Common myeloid progenitor, CD34-positive (primary cell): ENCODE data around the gene MORN1.

ENCODE experiments used
- CTCF ChIA-PET: fragments of 350-600 bp; sonication (Branson Sonifier 250); formaldehyde crosslinking; loops from one replicate; lab custom pipeline; 2021; ENCODE audit warnings: antibody characterized with exemption; lab: Charles Lee
- POLR2A ChIA-PET: fragments of 350-600 bp; sonication (Branson Sonifier 250); formaldehyde crosslinking; loops from one replicate; lab custom pipeline; 2021; ENCODE audit warnings: antibody characterized with exemption; lab: Charles Lee
- DNase-seq, 3 donors: peaks; one replicate each; pipeline versions ENCODE4 v3.0.0 to v3.0.0-alpha.2; 2013
- H3K27ac ChIP-seq, 2 experiments: 1 replicate in 1 of 2; 2 replicates in 1 of 2; pipeline ENCODE4 v1.7.0; 2013; ENCODE audit warnings: inconsistent platforms in 2 of 2, low read length in 2 of 2, mild to moderate bottlenecking in 2 of 2, low read depth in 1 of 2, moderate library complexity in 1 of 2; ENCODE audit not compliant: severe bottlenecking in 2 of 2, insufficient read depth in 1 of 2, poor library complexity in 1 of 2
- H3K27me3 ChIP-seq, 5 experiments: replicated peaks in 2 of 5; 1 replicate in 3 of 5; 2 replicates in 2 of 5; pipeline versions ENCODE4 v1.6.1 to v1.7.0; 2013; ENCODE audit warnings: low read length in 4 of 5, mild to moderate bottlenecking in 2 of 5, moderate library complexity in 2 of 5, inconsistent platforms in 1 of 5; ENCODE audit not compliant: insufficient read depth in 5 of 5, control insufficient read depth in 4 of 5
- H3K36me3 ChIP-seq, 4 experiments: 1 replicate in 2 of 4; 2 replicates in 2 of 4; pipeline versions ENCODE4 v1.6.1 to v1.7.0; 2013; ENCODE audit warnings: low read length in 3 of 4, control low read depth in 1 of 4, mild to moderate bottlenecking in 1 of 4; ENCODE audit not compliant: control insufficient read depth in 4 of 4, insufficient read depth in 4 of 4
- H3K4me1 ChIP-seq, 4 experiments: 1 replicate in 3 of 4; 2 replicates in 1 of 4; pipeline versions ENCODE4 v1.6.1 to v1.7.1; 2013; ENCODE audit warnings: low read length in 3 of 4, mild to moderate bottlenecking in 3 of 4, control low read depth in 1 of 4, inconsistent platforms in 1 of 4, moderate library complexity in 1 of 4; ENCODE audit not compliant: control insufficient read depth in 4 of 4, insufficient read depth in 4 of 4; ENCODE audit errors: control extremely low read depth in 1 of 4
- H3K4me3 ChIP-seq, 7 experiments: 1 replicate in 4 of 7; 2 replicates in 3 of 7; pipeline versions ENCODE4 v1.5.1 to v1.7.0; 2013; ENCODE audit warnings: mild to moderate bottlenecking in 7 of 7, low read length in 6 of 7, moderate library complexity in 6 of 7, inconsistent platforms in 2 of 7, low read depth in 2 of 7, control low read depth in 1 of 7; ENCODE audit not compliant: insufficient read depth in 4 of 7, control insufficient read depth in 1 of 7; ENCODE audit errors: extremely low read depth in 1 of 7
- H3K9me3 ChIP-seq, 5 experiments: 1 replicate in 4 of 5; 2 replicates in 1 of 5; pipeline versions ENCODE4 v1.6.1 to v1.7.1; 2013; ENCODE audit warnings: low read length in 4 of 5, mild to moderate bottlenecking in 2 of 5, inconsistent platforms in 1 of 5, low read depth in 1 of 5, moderate library complexity in 1 of 5; ENCODE audit not compliant: control insufficient read depth in 4 of 5, insufficient read depth in 2 of 5; ENCODE audit errors: control extremely low read depth in 1 of 5
- WGBS: methylation state at CpG from one replicate; pipeline ENCODE4 v1.1.5; 2013; ENCODE audit not compliant: insufficient coverage; 5-methylcytosine and 5-hydroxymethylcytosine counted together

Gene MORN1

GRCh38 chr1:2407991-2408275 is 16.6 kb upstream of the MORN1 start:
- Histone ChIP-seq H3K36me3 (peaks cover 7 to 72% (median 49%) of the 10 kb centered on the region in 4 experiments), H3K4me1 (peaks cover 0 to 11% (median 10%) of the 10 kb centered on the region in 4 experiments), H3K9me3 (no peaks in the 10 kb centered on the region), H3K27ac (no peak overlapping the region), H3K27me3 (no peaks in the 10 kb centered on the region), H3K4me3 (no peak overlapping the region)
- 95% methylated on average over 8 of the region's 8 CpGs for WGBS
- no peak for DNase-seq
- ChIA-PET CTCF (interaction anchor here (1.2 to 1.3 kb wide), 2 partner anchors 140 to 268 kb away, joined by 3 read pairs; no protein-coding TSS in a partner anchor), POLR2A (no interaction called here)

GRCh38 chr1:2407166-2407990 is 16.0 kb upstream of the MORN1 start:
- H3K27ac ChIP-seq: no peak overlapping the region
- no peak for DNase-seq
- no peaks in the 10 kb centered on the region for H3K9me3 ChIP-seq
- H3K4me1 ChIP-seq: peaks cover 0 to 9% (median 7%) of the 10 kb centered on the region in 4 experiments
- no peak overlapping the region for H3K4me3 ChIP-seq
- ChIA-PET POLR2A (no interaction called here), CTCF (interaction anchor here (1.3 kb wide), 1 partner anchor 268 kb away, joined by 3 read pairs; no protein-coding TSS in a partner anchor)
- WGBS: 84% methylated on average over 23 of the region's 25 CpGs
- H3K27me3 ChIP-seq: no peaks in the 10 kb centered on the region
- peaks cover 7 to 77% (median 54%) of the 10 kb centered on the region in 4 experiments for H3K36me3 ChIP-seq

- Histone ChIP-seq H3K9me3 (no peaks in the 10 kb centered on the region), H3K4me1 (peaks cover 0 to 3% (median 1%) of the 10 kb centered on the region in 4 experiments), H3K4me3 (no peak overlapping the region), H3K27me3 (no peaks in the 10 kb centered on the region), H3K36me3 (peaks cover 7 to 86% (median 60%) of the 10 kb centered on the region in 4 experiments), H3K27ac (no peak overlapping the region)
- 97% methylated on average over 26 of the region's 26 CpGs for WGBS
- POLR2A ChIA-PET: no interaction called here
- no peak for DNase-seq
- CTCF ChIA-PET: no interaction called here
Observed at GRCh38 chr1:2406451-2407041, 15.2 kb upstream of the MORN1 start.

GRCh38 chr1:2405588-2406295 is 14.4 kb upstream of the MORN1 start:
- H3K9me3 ChIP-seq: no peaks in the 10 kb centered on the region
- H3K27me3 ChIP-seq: no peaks in the 10 kb centered on the region
- H3K4me1 ChIP-seq: no peaks in the 10 kb centered on the region
- ChIA-PET POLR2A (no interaction called here), CTCF (no interaction called here)
- H3K27ac ChIP-seq: no peak overlapping the region
- no peak for DNase-seq
- H3K4me3 ChIP-seq: no peak overlapping the region
- H3K36me3 ChIP-seq: peaks cover 8 to 91% (median 64%) of the 10 kb centered on the region in 4 experiments
- 97% methylated on average over 22 of the region's 28 CpGs for WGBS

GRCh38 chr1:2404890-2405511 is 13.6 kb upstream of the MORN1 start:
- Histone ChIP-seq H3K36me3 (peaks cover 10 to 93% (median 66%) of the 10 kb centered on the region in 4 experiments), H3K27ac (no peak overlapping the region), H3K4me1 (no peaks in the 10 kb centered on the region), H3K27me3 (no peaks in the 10 kb centered on the region), H3K4me3 (no peak overlapping the region), H3K9me3 (no peaks in the 10 kb centered on the region)
- POLR2A ChIA-PET: no interaction called here
- no peak for DNase-seq
- CTCF ChIA-PET: no interaction called here
- WGBS: 98% methylated on average over 23 of the region's 24 CpGs

GRCh38 chr1:2404142-2404889 is 13.0 kb upstream of the MORN1 start:
- Histone ChIP-seq H3K4me1 (no peaks in the 10 kb centered on the region), H3K36me3 (peaks cover 12 to 93% (median 66%) of the 10 kb centered on the region in 4 experiments), H3K27ac (no peak overlapping the region), H3K4me3 (no peak overlapping the region), H3K27me3 (no peaks in the 10 kb centered on the region), H3K9me3 (no peaks in the 10 kb centered on the region)
- CTCF ChIA-PET: no interaction called here
- DNase-seq: no peak
- WGBS: 94% methylated on average over 28 of the region's 29 CpGs
- POLR2A ChIA-PET: no interaction called here
